Measurements from ENCODE around the gene TEX22.
A peak's percentile ranks its signal among the peaks of the same experiment; 100 is the strongest.

TEX22 gene

DNA sequence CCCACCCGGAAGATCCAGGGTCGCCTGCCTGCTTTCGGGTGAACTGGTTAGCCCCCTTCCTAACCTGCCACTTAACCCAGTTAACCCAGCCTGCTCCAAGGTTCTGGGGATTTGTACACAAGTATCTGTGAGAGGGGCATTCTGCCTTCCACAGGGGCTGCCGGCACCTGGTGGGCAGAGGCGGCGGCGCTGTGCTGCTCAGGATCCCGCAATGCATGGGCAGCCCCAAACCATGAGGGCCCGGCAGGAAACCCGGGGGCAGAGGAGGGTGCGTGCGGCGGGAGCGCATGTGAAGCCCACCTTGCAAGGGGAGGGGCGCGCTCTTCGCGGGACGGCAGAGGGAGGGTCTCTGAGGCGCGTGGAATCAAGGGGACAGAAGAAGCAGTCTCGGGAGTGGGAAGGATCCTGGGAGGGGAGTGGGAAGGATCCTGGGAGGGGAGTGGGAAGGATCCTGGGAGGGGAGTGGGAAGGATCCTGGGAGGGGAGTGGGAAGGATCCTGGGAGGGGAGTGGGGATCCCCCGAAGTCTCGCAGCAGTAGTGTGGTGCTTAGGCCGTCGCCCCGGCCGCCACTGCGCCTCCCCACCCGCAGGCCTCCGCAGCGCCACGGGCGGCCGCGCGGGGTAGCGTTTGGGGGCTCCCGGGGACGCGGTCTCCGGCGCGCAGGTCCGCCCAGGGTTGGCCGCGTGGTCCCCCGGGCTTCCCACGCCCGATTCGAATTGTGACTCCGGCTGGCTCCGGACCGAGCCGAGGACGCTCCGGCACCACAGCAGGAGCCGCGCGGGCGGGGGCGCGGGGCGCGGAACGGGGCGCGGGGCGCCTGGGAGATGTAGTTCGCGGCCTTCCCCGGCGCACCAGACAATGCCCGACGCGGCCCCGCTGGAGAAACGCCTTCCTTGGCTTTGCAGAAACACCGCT is 16.4 kb downstream of the TEX22 start (continued):
- TF ChIP-seq, protein P1, sequence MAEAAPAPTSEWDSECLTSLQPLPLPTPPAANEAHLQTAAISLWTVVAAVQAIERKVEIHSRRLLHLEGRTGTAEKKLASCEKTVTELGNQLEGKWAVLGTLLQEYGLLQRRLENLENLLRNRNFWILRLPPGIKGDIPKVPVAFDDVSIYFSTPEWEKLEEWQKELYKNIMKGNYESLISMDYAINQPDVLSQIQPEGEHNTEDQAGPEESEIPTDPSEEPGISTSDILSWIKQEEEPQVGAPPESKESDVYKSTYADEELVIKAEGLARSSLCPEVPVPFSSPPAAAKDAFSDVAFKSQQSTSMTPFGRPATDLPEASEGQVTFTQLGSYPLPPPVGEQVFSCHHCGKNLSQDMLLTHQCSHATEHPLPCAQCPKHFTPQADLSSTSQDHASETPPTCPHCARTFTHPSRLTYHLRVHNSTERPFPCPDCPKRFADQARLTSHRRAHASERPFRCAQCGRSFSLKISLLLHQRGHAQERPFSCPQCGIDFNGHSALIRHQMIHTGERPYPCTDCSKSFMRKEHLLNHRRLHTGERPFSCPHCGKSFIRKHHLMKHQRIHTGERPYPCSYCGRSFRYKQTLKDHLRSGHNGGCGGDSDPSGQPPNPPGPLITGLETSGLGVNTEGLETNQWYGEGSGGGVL (tag by site-specific recombination; IDR thresholded peaks at IDR 0.05): peak; percentile 88
- peak; percentile 50 for TF ChIP-seq IKZF3 (tag by site-specific recombination; IDR thresholded peaks at IDR 0.05)
- TF ChIP-seq, protein P2, sequence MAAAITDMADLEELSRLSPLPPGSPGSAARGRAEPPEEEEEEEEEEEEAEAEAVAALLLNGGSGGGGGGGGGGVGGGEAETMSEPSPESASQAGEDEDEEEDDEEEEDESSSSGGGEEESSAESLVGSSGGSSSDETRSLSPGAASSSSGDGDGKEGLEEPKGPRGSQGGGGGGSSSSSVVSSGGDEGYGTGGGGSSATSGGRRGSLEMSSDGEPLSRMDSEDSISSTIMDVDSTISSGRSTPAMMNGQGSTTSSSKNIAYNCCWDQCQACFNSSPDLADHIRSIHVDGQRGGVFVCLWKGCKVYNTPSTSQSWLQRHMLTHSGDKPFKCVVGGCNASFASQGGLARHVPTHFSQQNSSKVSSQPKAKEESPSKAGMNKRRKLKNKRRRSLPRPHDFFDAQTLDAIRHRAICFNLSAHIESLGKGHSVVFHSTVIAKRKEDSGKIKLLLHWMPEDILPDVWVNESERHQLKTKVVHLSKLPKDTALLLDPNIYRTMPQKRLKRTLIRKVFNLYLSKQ (tag by site-specific recombination; IDR thresholded peaks at IDR 0.05; ENCODE audit: borderline replicate concordance): no peak

DNA sequence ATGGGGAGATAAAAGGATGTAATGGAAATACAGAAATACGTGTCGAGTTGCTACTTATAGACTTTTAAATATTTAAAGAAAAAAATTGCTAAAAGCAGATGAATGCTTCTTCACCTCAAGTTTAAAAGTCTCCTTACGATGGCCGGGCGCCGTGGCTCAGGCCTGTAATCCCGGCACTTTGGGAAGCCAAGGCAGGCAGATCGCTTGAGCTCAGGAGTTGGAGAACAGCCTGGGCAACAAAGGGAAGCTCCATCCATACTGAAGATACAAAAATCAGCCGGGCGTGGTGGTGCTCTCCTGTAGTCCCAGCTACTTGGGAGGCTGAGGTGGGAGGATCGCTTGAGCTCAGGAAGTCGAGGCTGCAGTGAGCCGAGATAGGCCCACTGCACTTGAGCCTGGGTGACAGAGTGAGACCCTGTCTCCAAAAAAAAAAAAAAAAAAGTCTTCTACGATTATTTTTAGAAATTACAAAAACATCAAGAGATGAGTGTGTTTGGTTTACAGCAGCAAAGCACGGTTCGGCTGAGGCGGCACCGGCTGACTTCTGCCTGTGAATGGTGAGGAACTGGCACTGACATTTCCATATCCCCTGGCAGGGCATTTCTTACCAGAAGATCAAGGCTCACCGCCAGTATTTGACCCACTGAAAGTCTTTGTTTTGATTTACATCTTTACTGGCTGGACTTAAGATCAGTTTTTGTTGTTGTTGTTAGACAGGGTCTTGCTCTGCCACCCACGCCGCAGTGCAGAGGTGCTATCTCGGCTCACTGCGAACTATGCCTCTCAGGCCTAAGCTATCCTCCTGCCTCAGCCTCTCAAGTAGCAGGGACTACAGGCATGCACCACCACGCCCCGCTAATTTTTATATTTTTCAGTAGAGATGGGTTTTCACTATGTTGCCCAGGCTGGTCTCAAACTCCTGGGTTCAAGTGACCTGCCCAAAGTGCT is 17.4 kb downstream of the TEX22 start:
- Histone ChIP-seq H3K27ac (ENCODE audit: extremely low read depth, low read depth, low read length) (no peak overlapping the region), H3K4me3 (ENCODE audit: low read depth, low read length) (no peak overlapping the region), H3K4me1 (ENCODE audit: control insufficient read depth, insufficient read depth, low read length) (peaks cover 5% of the 10 kb centered on the region), H3K9me3 (ENCODE audit: control insufficient read depth, insufficient read depth, low read depth, low read length) (no peaks in the 10 kb centered on the region), H3K36me3 (ENCODE audit: control insufficient read depth in 2 of 2, insufficient read depth in 1 of 2, low read length in 2 of 2) (no peaks in the 10 kb centered on the region; a peak in 1 of 3 replicates)
- ChIA-PET CTCF (no interaction called here), POLR2A (interaction anchor here (0.6 to 0.7 kb wide), 2 partner anchors 13 to 39 kb away, joined by 3 read pairs; no protein-coding TSS in a partner anchor)
- TF ChIP-seq, protein P3, sequence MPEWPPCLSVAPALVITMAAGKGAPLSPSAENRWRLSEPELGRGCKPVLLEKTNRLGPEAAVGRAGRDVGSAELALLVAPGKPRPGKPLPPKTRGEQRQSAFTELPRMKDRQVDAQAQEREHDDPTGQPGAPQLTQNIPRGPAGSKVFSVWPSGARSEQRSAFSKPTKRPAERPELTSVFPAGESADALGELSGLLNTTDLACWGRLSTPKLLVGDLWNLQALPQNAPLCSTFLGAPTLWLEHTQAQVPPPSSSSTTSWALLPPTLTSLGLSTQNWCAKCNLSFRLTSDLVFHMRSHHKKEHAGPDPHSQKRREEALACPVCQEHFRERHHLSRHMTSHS (tag by site-specific recombination; IDR thresholded peaks at IDR 0.05): no peak
- TF ChIP-seq ZNF335 (tag by site-specific recombination; conservative IDR thresholded peaks at IDR 0.05): peak; percentile 25
- TF ChIP-seq, protein P4, sequence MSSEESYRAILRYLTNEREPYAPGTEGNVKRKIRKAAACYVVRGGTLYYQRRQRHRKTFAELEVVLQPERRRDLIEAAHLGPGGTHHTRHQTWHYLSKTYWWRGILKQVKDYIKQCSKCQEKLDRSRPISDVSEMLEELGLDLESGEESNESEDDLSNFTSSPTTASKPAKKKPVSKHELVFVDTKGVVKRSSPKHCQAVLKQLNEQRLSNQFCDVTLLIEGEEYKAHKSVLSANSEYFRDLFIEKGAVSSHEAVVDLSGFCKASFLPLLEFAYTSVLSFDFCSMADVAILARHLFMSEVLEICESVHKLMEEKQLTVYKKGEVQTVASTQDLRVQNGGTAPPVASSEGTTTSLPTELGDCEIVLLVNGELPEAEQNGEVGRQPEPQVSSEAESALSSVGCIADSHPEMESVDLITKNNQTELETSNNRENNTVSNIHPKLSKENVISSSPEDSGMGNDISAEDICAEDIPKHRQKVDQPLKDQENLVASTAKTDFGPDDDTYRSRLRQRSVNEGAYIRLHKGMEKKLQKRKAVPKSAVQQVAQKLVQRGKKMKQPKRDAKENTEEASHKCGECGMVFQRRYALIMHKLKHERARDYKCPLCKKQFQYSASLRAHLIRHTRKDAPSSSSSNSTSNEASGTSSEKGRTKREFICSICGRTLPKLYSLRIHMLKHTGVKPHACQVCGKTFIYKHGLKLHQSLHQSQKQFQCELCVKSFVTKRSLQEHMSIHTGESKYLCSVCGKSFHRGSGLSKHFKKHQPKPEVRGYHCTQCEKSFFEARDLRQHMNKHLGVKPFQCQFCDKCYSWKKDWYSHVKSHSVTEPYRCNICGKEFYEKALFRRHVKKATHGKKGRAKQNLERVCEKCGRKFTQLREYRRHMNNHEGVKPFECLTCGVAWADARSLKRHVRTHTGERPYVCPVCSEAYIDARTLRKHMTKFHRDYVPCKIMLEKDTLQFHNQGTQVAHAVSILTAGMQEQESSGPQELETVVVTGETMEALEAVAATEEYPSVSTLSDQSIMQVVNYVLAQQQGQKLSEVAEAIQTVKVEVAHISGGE (tag by site-specific recombination; conservative IDR thresholded peaks at IDR 0.05; ENCODE audit: low read depth): no peak

DNA sequence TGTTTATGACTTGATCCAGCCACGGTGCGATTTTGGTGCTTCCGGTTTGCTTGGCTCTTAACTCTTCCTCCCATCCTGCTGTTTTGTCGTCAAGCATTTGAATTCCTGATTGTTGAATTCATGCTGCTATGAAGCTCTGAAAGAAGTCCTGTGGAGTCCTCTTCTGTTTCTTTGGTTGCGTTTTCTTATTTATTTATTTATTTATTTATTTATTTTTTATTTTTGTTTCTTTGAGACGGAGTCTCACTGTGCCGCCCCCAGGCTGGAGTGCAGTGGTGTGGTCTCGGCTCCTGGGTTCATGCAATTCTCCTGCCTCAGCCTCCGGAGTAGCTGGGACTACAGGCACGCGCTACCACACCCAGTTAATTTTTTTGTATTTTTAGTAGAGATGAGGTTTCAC is 18.3 kb downstream of the TEX22 start:
- H3K9me3 ChIP-seq (ENCODE audit: control insufficient read depth, insufficient read depth, low read depth, low read length): no peaks in the 10 kb centered on the region
- ChIA-PET CTCF (interaction anchor here (0.7 kb wide), 1 partner anchor 598 kb away, joined by 3 read pairs; no protein-coding TSS in a partner anchor), POLR2A (no interaction called here)
- no peak overlapping the region for H3K27ac ChIP-seq (ENCODE audit: extremely low read depth, low read depth, low read length)
- H3K4me3 ChIP-seq (ENCODE audit: low read depth, low read length): no peak overlapping the region
- H3K36me3 ChIP-seq (ENCODE audit: control insufficient read depth in 2 of 2, insufficient read depth in 1 of 2, low read length in 2 of 2): peaks cover 0 to 6% of the 10 kb centered on the region in 2 experiments; a peak in 2 of 3 replicates
- H3K4me1 ChIP-seq (ENCODE audit: control insufficient read depth, insufficient read depth, low read length): peaks cover 6% of the 10 kb centered on the region
- TF ChIP-seq ZBTB8A (tag by site-specific recombination; IDR thresholded peaks at IDR 0.05): peak; percentile 46; the same call in 1 of the 2 replicates
- TF ChIP-seq ZNF529 (tag by site-specific recombination; IDR thresholded peaks at IDR 0.05; ENCODE audit: insufficient replicate concordance): no peak
- TF ChIP-seq, protein P5, sequence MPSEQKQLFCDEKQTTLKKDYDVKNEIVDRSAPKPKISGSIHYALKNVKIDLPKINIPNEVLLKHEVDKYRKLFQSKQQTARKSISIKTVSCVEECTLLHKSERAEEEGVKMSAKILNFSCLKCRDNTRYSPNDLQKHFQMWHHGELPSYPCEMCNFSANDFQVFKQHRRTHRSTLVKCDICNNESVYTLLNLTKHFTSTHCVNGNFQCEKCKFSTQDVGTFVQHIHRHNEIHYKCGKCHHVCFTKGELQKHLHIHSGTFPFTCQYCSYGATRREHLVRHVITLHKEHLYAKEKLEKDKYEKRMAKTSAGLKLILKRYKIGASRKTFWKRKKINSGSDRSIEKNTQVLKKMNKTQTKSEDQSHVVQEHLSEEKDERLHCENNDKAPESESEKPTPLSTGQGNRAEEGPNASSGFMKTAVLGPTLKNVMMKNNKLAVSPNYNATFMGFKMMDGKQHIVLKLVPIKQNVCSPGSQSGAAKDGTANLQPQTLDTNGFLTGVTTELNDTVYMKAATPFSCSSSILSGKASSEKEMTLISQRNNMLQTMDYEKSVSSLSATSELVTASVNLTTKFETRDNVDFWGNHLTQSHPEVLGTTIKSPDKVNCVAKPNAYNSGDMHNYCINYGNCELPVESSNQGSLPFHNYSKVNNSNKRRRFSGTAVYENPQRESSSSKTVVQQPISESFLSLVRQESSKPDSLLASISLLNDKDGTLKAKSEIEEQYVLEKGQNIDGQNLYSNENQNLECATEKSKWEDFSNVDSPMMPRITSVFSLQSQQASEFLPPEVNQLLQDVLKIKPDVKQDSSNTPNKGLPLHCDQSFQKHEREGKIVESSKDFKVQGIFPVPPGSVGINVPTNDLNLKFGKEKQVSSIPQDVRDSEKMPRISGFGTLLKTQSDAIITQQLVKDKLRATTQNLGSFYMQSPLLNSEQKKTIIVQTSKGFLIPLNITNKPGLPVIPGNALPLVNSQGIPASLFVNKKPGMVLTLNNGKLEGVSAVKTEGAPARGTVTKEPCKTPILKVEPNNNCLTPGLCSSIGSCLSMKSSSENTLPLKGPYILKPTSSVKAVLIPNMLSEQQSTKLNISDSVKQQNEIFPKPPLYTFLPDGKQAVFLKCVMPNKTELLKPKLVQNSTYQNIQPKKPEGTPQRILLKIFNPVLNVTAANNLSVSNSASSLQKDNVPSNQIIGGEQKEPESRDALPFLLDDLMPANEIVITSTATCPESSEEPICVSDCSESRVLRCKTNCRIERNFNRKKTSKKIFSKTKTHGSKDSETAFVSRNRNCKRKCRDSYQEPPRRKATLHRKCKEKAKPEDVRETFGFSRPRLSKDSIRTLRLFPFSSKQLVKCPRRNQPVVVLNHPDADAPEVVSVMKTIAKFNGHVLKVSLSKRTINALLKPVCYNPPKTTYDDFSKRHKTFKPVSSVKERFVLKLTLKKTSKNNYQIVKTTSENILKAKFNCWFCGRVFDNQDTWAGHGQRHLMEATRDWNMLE (tag by site-specific recombination; conservative IDR thresholded peaks at IDR 0.05; ENCODE audit: low read depth): peak; percentile 74; the same call in 1 of the 2 replicates
- TF ChIP-seq ZNF426 (tag by site-specific recombination; IDR thresholded peaks at IDR 0.05): peak; percentile 57
- no peak for TF ChIP-seq ZNF501 (tag by site-specific recombination; IDR thresholded peaks at IDR 0.05)
- no peak for TF ChIP-seq ZNF548 (tag by site-specific recombination; IDR thresholded peaks at IDR 0.05)
- no peak for TF ChIP-seq ZNF510 (tag by site-specific recombination; IDR thresholded peaks at IDR 0.05; ENCODE audit: insufficient replicate concordance)
- peak; percentile 62 for TF ChIP-seq ZNF623 (tag by site-specific recombination; IDR thresholded peaks at IDR 0.05)
- 0 out of 2 replicates have a peak, but pooled peaks have one; percentile 29 for TF ChIP-seq ZXDB (tag by site-specific recombination; IDR thresholded peaks at IDR 0.05)
